Eye (tissue), 1 donor: Measurements from ENCODE around the gene CLTC.
"Not testable (repeated sequence)": the region's sequence is repeated elsewhere in the genome, so short reads cannot be mapped to it uniquely, and the experiment has no call there.

ENCODE experiments used
- DNase-seq: peaks from one replicate; pipeline ENCODE4 v3.0.0-alpha.2; 2015

CLTC gene

GRCh38 chr17:59619298-59620063 lies at the start of gene CLTC:
Gene CLTC, plus strand, starts transcription at chr17:59619895. Its CDS starts 237 bp downstream, at chr17:59620132.
- DNase-seq, result peak; percentile 99

GRCh38 chr17:59572301-59572924 lies 47.3 kb upstream of the CLTC start:
- DNase-seq, result no peak

GRCh38 chr17:59584168-59584567 lies 35.5 kb upstream of the CLTC start:
- not testable (repeated sequence) for DNase-seq

GRCh38 chr17:59600169-59600568 lies 19.5 kb upstream of the CLTC start:
- DNase-seq, result no peak

GRCh38 chr17:59601130-59601529 lies 18.6 kb upstream of the CLTC start:
- DNase-seq, result no peak

- DNase-seq, result no peak
These were observed 12.6 kb upstream of the CLTC start for GRCh38 chr17:59607061-59607460.

GRCh38 chr17:59607817-59608403 lies 11.8 kb upstream of the CLTC start:
- DNase-seq, result no peak

- no peak for DNase-seq
These were observed 8.2 kb upstream of the CLTC start for GRCh38 chr17:59611503-59611902.

GRCh38 chr17:59616253-59616920 lies 3.3 kb upstream of the CLTC start:
- no peak for DNase-seq

GRCh38 chr17:59617156-59617732 lies 2.5 kb upstream of the CLTC start:
- no peak for DNase-seq

GRCh38 chr17:59619035-59619297 lies 729 bp upstream of the CLTC start:
- no peak for DNase-seq

GRCh38 chr17:59620064-59620359 lies 317 bp downstream of the CLTC start:
- no peak for DNase-seq

GRCh38 chr17:59620518-59621259 lies 994 bp downstream of the CLTC start:
- DNase-seq, result peak; percentile 54

- DNase-seq, result no peak
These were observed 2.1 kb downstream of the CLTC start for GRCh38 chr17:59621771-59622170.

GRCh38 chr17:59623151-59623550 lies 3.5 kb downstream of the CLTC start:
- DNase-seq, result no peak

GRCh38 chr17:59626756-59627155 lies 7.1 kb downstream of the CLTC start:
- DNase-seq, result no peak

- DNase-seq, result no peak
These were observed 7.6 kb downstream of the CLTC start for GRCh38 chr17:59627274-59627673.

- no peak for DNase-seq
These were observed 8.1 kb downstream of the CLTC start for GRCh38 chr17:59627770-59628171.

- DNase-seq, result no peak
These were observed 9.5 kb downstream of the CLTC start for GRCh38 chr17:59629174-59629573.

GRCh38 chr17:59631276-59631675 lies 11.6 kb downstream of the CLTC start:
- no peak for DNase-seq

GRCh38 chr17:59632398-59632797 lies 12.7 kb downstream of the CLTC start:
- no peak for DNase-seq

GRCh38 chr17:59633658-59634359 lies 14.1 kb downstream of the CLTC start:
- DNase-seq, result no peak
